Panc1 (cell line): ENCODE data around the gene GPA33. TPM values are rescaled to one million over a fixed set of nuclear protein-coding genes. Genes with fewer than 3 reads are reported as not detected.

Experiments used
- ATAC-seq: fragments of 200-7000 bp; cut with Tn5 transposase; 2 replicates; pipeline ENCODE4 v1.9.1; 2020; ENCODE audit warnings: mild to moderate bottlenecking, moderate library complexity
- BruUV-seq: library from RNA; stranded (reverse); fragments of 400-500 nt; replicated peaks from 2 replicates; lab custom pipeline; 2021; lab: Mats Ljungman, UMichigan
- CTCF ChIA-PET: fragments of 300-600 bp; sonication (Branson Sonifier 250); formaldehyde crosslinking; loops from one replicate; lab custom pipeline; 2022; ENCODE audit warnings: antibody characterized with exemption; lab: Charles Lee
- POLR2A ChIA-PET: fragments of 300-600 bp; sonication (Branson Sonifier 250); formaldehyde crosslinking; loops from one replicate; lab custom pipeline; 2022; ENCODE audit warnings: antibody characterized with exemption; lab: Charles Lee
- DNase-seq: peaks from one replicate; pipeline ENCODE4 v3.0.0-alpha.2; 2010; ENCODE audit warnings: low read depth, low spot score
- H3K27ac ChIP-seq: 2 replicates; pipeline ENCODE4 v1.5.1; 2011; ENCODE audit warnings: mild to moderate bottlenecking, low read length, inconsistent platforms
- H3K27me3 ChIP-seq: fragments of 200-500 bp; sonication (Bioruptor generic); 2 replicates; pipeline ENCODE4 v1.6.0; 2014; ENCODE audit warnings: low read length, inconsistent platforms; ENCODE audit not compliant: control insufficient read depth, insufficient read depth
- H3K36me3 ChIP-seq: fragments of 200-500 bp; sonication (Bioruptor generic); 2 replicates; pipeline ENCODE4 v1.5.1; 2014; ENCODE audit warnings: inconsistent platforms, mild to moderate bottlenecking, low read length, moderate library complexity; ENCODE audit not compliant: control insufficient read depth, insufficient read depth
- H3K4me1 ChIP-seq: 2 replicates; pipeline ENCODE4 v1.5.1; 2011; ENCODE audit warnings: inconsistent platforms, mild to moderate bottlenecking, low read length, moderate library complexity; ENCODE audit not compliant: control insufficient read depth, insufficient read depth
- H3K4me3 ChIP-seq, 2 experiments: 2 replicates each; pipeline ENCODE4 v1.5.1; 2011 to 2012; ENCODE audit warnings: low read depth in 2 of 2, low read length in 2 of 2, mild to moderate bottlenecking in 2 of 2, inconsistent platforms in 1 of 2, moderate library complexity in 1 of 2
- H3K9me3 ChIP-seq: fragments of 200-500 bp; sonication (Bioruptor generic); 2 replicates; pipeline ENCODE4 v1.5.1; 2014; ENCODE audit warnings: low read depth, mild to moderate bottlenecking, inconsistent platforms, low read length, moderate library complexity; ENCODE audit not compliant: control insufficient read depth, insufficient read depth
- CTCF ChIP-seq: fragments of 450-650 bp; IDR thresholded peaks from 2 replicates; pipeline ENCODE4 v1.5.1; 2017; ENCODE audit warnings: mild to moderate bottlenecking
- POLR2AphosphoS5 ChIP-seq: IDR thresholded peaks from 2 replicates; pipeline ENCODE4 v1.6.1; 2012; ENCODE audit warnings: mild to moderate bottlenecking, low read depth, low read length, moderate library complexity
- REST ChIP-seq, 2 experiments: IDR thresholded peaks; 2 replicates each; pipeline ENCODE4 v1.6.1; 2011 to 2012; ENCODE audit warnings: low read depth in 2 of 2, control low read depth in 1 of 2, low read length in 1 of 2, mild to moderate bottlenecking in 1 of 2, moderate library complexity in 1 of 2; ENCODE audit not compliant: insufficient read depth in 1 of 2
- SIN3A ChIP-seq: IDR thresholded peaks from 2 replicates; pipeline ENCODE4 v1.6.1; 2012; ENCODE audit warnings: low read depth, mild to moderate bottlenecking, low read length, moderate library complexity, borderline replicate concordance; ENCODE audit not compliant: insufficient read depth
- TCF7L2 ChIP-seq: IDR thresholded peaks from 2 replicates; pipeline ENCODE4 v1.6.1; 2011; ENCODE audit warnings: mild to moderate bottlenecking, low read depth, low read length, inconsistent platforms
- in situ Hi-C: cut with HindIII; loops from 2 replicates; pipeline ENCODE4 v1.10.0; 2016; ENCODE audit warnings: low sequenced_read_pairs, low pct_unique_long_range_greater_than_20kb
- intact Hi-C: fragments of 100-400 bp; cut with micrococcal nuclease; formaldehyde crosslinking; loops from one replicate; pipeline ENCODE4 v1.10.0; 2022; ENCODE audit not compliant: unreplicated experiment
- total RNA-seq: library from RNA; stranded (reverse); gene quantifications from one replicate; pipeline ENCODE4 v1.2.1, GENCODE V29; 2021; ENCODE audit not compliant: unreplicated experiment

GPA33 gene
- total RNA-seq, 1 experiment from 2014 or later = 0.18 TPM

GRCh38 chr1:167127661-167128060 lies 37.5 kb upstream of the GPA33 start:
- no peaks in the 10 kb centered on the region for H3K36me3 ChIP-seq
- intact Hi-C loops (loop anchor here (2.0 kb wide), 1 partner anchor 61 kb away; no protein-coding TSS in a partner anchor), in situ Hi-C loops (no loop called here)
- TF ChIP-seq SIN3A = no peak
- TF ChIP-seq POLR2AphosphoS5 = no peak
- no peak for TF ChIP-seq TCF7L2
- TF ChIP-seq CTCF = no peak
- no peak for TF ChIP-seq REST (IDR thresholded peaks at IDR 0.05; ENCODE audit: insufficient read depth in 1 of 2, low read depth in 2 of 2, low read length in 1 of 2)
- ChIA-PET POLR2A (no interaction called here), CTCF (interaction anchor here (0.6 kb wide), 1 partner anchor 36 kb away, joined by 3 read pairs; no protein-coding TSS in a partner anchor)
- no peak overlapping the region for H3K4me3 ChIP-seq
- BruUV-seq = no TSS peak
- no peak for DNase-seq
- H3K9me3 ChIP-seq = no peaks in the 10 kb centered on the region
- H3K27me3 ChIP-seq = peaks cover 24% of the 10 kb centered on the region
- no peaks in the 10 kb centered on the region for H3K4me1 ChIP-seq
- ATAC-seq = no peak
- H3K27ac ChIP-seq = no peak overlapping the region

DNA sequence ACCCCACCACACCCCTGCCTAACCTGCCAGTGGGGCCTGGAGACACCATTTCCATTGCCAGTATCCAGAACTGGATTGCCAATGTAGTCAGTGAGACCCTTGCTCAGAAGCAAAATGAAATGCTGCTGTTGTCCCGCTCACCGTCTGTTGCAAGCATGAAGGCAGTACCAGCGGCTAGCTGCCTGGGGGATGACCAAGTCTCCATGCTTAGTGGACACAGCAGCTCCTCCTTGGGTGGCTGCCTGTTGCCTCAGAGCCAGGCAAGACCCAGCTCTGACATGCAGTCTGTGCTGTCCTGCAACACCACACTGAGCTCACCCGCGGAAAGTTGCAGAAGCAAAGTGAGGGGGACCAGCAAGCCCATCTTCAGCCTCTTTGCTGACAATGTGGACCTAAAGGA lies 37.1 kb upstream of the GPA33 start:
- in situ Hi-C loops = no loop called here
- ChIA-PET CTCF (no interaction called here), POLR2A (no interaction called here)
- no TSS peak for BruUV-seq
- Histone ChIP-seq H3K9me3 (no peaks in the 10 kb centered on the region), H3K4me1 (no peaks in the 10 kb centered on the region), H3K27ac (no peak overlapping the region), H3K36me3 (no peaks in the 10 kb centered on the region), H3K4me3 (no peak overlapping the region), H3K27me3 (peaks cover 24% of the 10 kb centered on the region)
- intact Hi-C loops = no loop called here
- DNase-seq (no peak), ATAC-seq (no peak)
- TF ChIP-seq TCF7L2 (no peak), CTCF (no peak), REST (IDR thresholded peaks at IDR 0.05; ENCODE audit: insufficient read depth in 1 of 2, low read depth in 2 of 2, low read length in 1 of 2) (no peak), POLR2AphosphoS5 (no peak), SIN3A (no peak)
